K562 (cell line): ENCODE results near the gene GMEB2.

Experiments
- CREB1 ChIP-seq, 2 experiments: sonication (generic) in 1 of 2; formaldehyde crosslinking in 1 of 2; IDR thresholded peaks; 2 replicates each; pipeline versions ENCODE4 v1.6.1 to v1.8.0; 2012 to 2022; ENCODE audit warnings: inconsistent platforms in 1 of 2, mild to moderate bottlenecking in 1 of 2, missing genetic modification reagents in 1 of 2, moderate library complexity in 1 of 2
- CTCF ChIP-seq, 3 experiments: IDR thresholded peaks in 2 of 3; conservative IDR thresholded peaks in 1 of 3; 2 replicates each; pipeline ENCODE4 v1.5.1; 2011 to 2012; ENCODE audit warnings: low read length in 3 of 3, mild to moderate bottlenecking in 3 of 3, control low read depth in 2 of 3, improper control_type of control experiment in 1 of 3, inconsistent platforms in 1 of 3, low read depth in 1 of 3, mixed read lengths in 1 of 3, moderate library complexity in 1 of 3; ENCODE audit not compliant: insufficient read depth in 2 of 3
- IRF9 ChIP-seq: fragments of 450-650 bp; IDR thresholded peaks from 2 replicates; pipeline ENCODE4 v1.6.1; 2016; ENCODE audit warnings: missing biosample characterization, missing genetic modification characterization
- MXI1 ChIP-seq: IDR thresholded peaks from 2 replicates; pipeline ENCODE4 v1.6.1; 2011; ENCODE audit warnings: low read depth, mild to moderate bottlenecking, improper control_type of control experiment, low read length
- POLR2A ChIP-seq: fragments of 450-650 bp; conservative IDR thresholded peaks from 2 replicates; pipeline ENCODE4 v1.6.1; 2016
- RNF2 ChIP-seq: sonication (generic); IDR thresholded peaks from 2 replicates; pipeline ENCODE4 v1.6.1; 2016
- ZC3H11A ChIP-seq: IDR thresholded peaks from 2 replicates; pipeline ENCODE4 v1.6.1; 2012; ENCODE audit warnings: low read depth, low read length, improper control_type of control experiment
- ZFP36 ChIP-seq: fragments of 150-350 bp; IDR thresholded peaks from 2 replicates; pipeline ENCODE4 v1.6.1; 2018; ENCODE audit warnings: low read length, low read depth; ENCODE audit not compliant: partially characterized antibody
- ZNF140 ChIP-seq: fragments of 250-450 bp; sonication (Bioruptor Pico); IDR thresholded peaks from 2 replicates; pipeline ENCODE4 v1.8.0; 2021; ENCODE audit warnings: moderate library complexity, mild to moderate bottlenecking, inconsistent platforms
- ZNF280A ChIP-seq: fragments of 450-650 bp; IDR thresholded peaks from 2 replicates; pipeline ENCODE4 v1.6.1; 2018; ENCODE audit warnings: mild to moderate bottlenecking, low read depth; ENCODE audit not compliant: partially characterized antibody
- TF ChIP-seq, protein P1 (sequence below): fragments of 250-450 bp; sonication (Bioruptor Pico); IDR thresholded peaks from 2 replicates; pipeline ENCODE4 v1.5.0; 2021; ENCODE audit warnings: mild to moderate bottlenecking, moderate library complexity
- TF ChIP-seq, protein P2 (sequence below): fragments of 450-650 bp; IDR thresholded peaks from 2 replicates; pipeline ENCODE4 v1.6.1; 2017; ENCODE audit warnings: mild to moderate bottlenecking, moderate library complexity

DNA sequence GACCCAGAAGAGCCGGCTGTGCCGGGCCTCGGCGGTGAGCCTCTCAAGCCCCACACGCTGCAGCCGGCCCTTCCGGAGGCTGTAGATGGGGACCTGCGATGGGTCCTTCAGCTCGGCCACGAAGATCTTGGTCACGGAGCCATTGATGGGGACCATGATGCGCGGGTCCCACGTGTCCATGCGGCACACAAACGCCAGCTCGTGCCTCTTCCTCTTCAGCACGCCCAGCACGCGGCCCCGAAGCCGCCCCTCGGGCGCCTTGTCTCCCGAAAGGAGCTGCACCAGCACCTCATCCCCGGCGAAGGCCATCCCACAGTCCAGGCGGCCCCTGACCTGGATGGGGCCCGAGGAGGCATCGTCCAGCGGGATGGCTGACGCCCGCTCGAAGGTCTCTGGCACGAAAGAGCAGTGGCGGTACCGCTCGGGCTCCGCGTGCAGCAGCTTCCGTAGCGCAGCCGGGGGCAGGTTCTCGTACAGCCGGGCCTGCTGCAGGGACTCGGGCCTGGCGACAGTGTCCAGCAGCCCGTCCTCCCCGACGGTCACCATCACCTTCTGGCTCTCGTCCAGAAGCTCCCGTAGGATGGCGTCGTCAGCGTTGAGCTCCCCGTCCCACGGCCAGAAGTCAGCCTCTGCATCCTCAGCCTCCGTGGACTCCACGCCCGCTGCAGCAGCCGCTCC is 61.7 kb downstream of the GMEB2 start:
- TF ChIP-seq CREB1 (IDR thresholded peaks at IDR 0.05) (no peak), CREB1 (CRISPR knock-in tag; IDR thresholded peaks at IDR 0.05) (no peak), MXI1 (no peak), ZNF280A (no peak), CTCF (IDR thresholded peaks at IDR 0.05 in 2 of 3, conservative IDR thresholded peaks at IDR 0.05 in 1 of 3; ENCODE audit: insufficient read depth in 2 of 3, low read depth in 1 of 3, low read length in 3 of 3) (no peak), ZNF140 (CRISPR knock-in tag) (no peak), ZC3H11A (no peak), IRF9 (no peak), POLR2A (no peak), RNF2 (no peak), ZFP36 (no peak)
- TF ChIP-seq, protein P1, sequence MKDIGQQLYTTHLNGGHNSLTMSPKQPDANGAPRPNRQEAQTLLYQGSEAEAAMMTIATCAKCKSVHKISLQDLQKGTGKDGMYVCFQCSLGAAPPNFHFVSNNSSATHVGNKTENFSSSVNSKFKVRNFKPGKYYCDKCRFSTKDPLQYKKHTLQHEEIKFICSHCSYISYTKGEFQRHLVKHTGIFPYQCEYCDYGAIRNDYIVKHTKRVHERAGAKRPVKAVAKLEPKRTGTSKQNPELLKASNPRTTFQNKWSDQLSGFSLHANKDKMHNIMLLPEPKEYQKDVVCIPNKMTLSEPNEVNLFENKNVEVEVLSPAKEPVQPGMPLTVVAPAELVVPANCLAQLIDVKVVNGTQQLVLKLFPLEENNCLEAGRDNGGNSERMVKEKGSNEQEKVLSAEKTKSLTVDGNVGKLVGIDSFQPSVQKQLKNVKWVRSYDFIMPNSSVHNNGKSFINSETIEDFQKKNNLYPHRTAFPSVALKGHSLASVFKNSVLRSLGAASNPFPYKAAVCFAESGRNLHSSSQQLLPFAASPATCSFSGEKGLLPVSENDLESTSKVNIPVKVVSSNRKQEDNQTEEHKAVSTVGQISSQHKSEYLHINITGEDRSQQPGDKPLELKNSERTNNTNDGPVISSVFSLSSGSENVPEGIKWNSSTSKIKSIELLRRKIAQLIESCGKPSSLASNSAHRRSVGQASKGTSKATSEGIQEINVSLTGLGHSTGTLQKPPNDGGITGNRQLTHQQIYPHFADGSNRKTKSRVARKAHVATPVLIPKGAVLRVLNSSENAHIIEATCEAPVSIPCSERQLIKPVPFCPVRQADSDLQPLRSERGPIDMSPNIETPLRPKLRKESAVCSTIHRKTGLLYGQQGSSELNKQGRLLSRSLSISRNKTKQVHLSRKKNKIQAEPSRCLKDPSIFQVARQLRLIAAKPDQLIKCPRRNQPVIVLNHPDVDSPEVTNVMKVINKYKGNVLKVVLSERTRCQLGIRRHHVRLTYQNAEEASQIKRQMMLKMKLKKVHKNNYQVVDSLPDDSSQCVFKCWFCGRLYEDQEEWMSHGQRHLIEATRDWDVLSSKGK (CRISPR knock-in tag): no peak
- TF ChIP-seq, protein P2, sequence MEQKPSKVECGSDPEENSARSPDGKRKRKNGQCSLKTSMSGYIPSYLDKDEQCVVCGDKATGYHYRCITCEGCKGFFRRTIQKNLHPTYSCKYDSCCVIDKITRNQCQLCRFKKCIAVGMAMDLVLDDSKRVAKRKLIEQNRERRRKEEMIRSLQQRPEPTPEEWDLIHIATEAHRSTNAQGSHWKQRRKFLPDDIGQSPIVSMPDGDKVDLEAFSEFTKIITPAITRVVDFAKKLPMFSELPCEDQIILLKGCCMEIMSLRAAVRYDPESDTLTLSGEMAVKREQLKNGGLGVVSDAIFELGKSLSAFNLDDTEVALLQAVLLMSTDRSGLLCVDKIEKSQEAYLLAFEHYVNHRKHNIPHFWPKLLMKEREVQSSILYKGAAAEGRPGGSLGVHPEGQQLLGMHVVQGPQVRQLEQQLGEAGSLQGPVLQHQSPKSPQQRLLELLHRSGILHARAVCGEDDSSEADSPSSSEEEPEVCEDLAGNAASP: no peak
